HepG2 (cell line): ENCODE measurements around the gene UNKL. TPM values are rescaled to one million over a fixed set of nuclear protein-coding genes. Genes with fewer than 3 reads are reported as not detected.
A peak's percentile ranks its signal among the peaks of the same experiment; 100 is the strongest.

ENCODE experiments used
- CAMTA2 ChIP-seq: sonication (generic); formaldehyde crosslinking; IDR thresholded peaks from 2 replicates; pipeline ENCODE4 v1.4.0; 2020; ENCODE audit warnings: mild to moderate bottlenecking, missing genetic modification reagents, borderline replicate concordance
- CC2D1A ChIP-seq: sonication (generic); formaldehyde crosslinking; IDR thresholded peaks from 2 replicates; pipeline ENCODE4 v1.8.1; 2023; ENCODE audit warnings: mild to moderate bottlenecking, missing genetic modification reagents
- ERF ChIP-seq: IDR thresholded peaks from 2 replicates; pipeline ENCODE4 v1.6.1; 2018; ENCODE audit warnings: missing biosample characterization, missing genetic modification reagents
- ETS1 ChIP-seq: sonication (generic); formaldehyde crosslinking; IDR thresholded peaks from 2 replicates; pipeline ENCODE4 v1.4.0; 2020; ENCODE audit warnings: missing genetic modification reagents
- GRHL1 ChIP-seq: sonication (generic); formaldehyde crosslinking; conservative IDR thresholded peaks from 2 replicates; pipeline ENCODE4 v1.8.0; 2022; ENCODE audit warnings: missing genetic modification reagents
- IKZF4 ChIP-seq: sonication (generic); formaldehyde crosslinking; IDR thresholded peaks from 2 replicates; pipeline ENCODE4 v1.5.1; 2020; ENCODE audit warnings: borderline replicate concordance, mild to moderate bottlenecking, low read depth, missing genetic modification reagents; ENCODE audit errors: not compliant biosample characterization
- KLF6 ChIP-seq: IDR thresholded peaks from 2 replicates; pipeline ENCODE4 v1.8.0; 2016; ENCODE audit warnings: missing biosample characterization, missing genetic modification reagents
- NCOA1 ChIP-seq: sonication (generic); formaldehyde crosslinking; IDR thresholded peaks from 2 replicates; pipeline ENCODE4 v1.9.0; 2021; ENCODE audit warnings: missing genetic modification reagents
- PAF1 ChIP-seq: IDR thresholded peaks from 2 replicates; pipeline ENCODE4 v1.6.1; 2016; ENCODE audit warnings: missing genetic modification reagents, missing compliant biosample characterization
- PRDM15 ChIP-seq: sonication (generic); formaldehyde crosslinking; IDR thresholded peaks from 2 replicates; pipeline ENCODE4 v1.4.0; 2020; ENCODE audit warnings: missing genetic modification reagents
- RFXAP ChIP-seq: sonication (generic); formaldehyde crosslinking; IDR thresholded peaks from 2 replicates; pipeline ENCODE4 v1.4.0; 2020; ENCODE audit warnings: missing genetic modification reagents, borderline replicate concordance
- SMAD9 ChIP-seq: sonication (generic); formaldehyde crosslinking; IDR thresholded peaks from 2 replicates; pipeline ENCODE4 v1.5.1; 2020; ENCODE audit warnings: mild to moderate bottlenecking, missing genetic modification reagents
- SMARCC2 ChIP-seq: fragments of 450-650 bp; IDR thresholded peaks from 2 replicates; pipeline ENCODE4 v1.6.1; 2017; ENCODE audit warnings: antibody characterized with exemption, mild to moderate bottlenecking
- SP5 ChIP-seq: IDR thresholded peaks from 2 replicates; pipeline ENCODE4 v1.6.1; 2016; ENCODE audit warnings: low read depth, borderline replicate concordance
- TARDBP ChIP-seq: sonication (generic); formaldehyde crosslinking; IDR thresholded peaks from 2 replicates; pipeline ENCODE4 v1.8.0; 2022; ENCODE audit warnings: mild to moderate bottlenecking, missing genetic modification reagents
- ZBTB34 ChIP-seq: sonication (generic); formaldehyde crosslinking; IDR thresholded peaks from 2 replicates; pipeline ENCODE4 v1.8.0; 2022; ENCODE audit warnings: mild to moderate bottlenecking, missing genetic modification reagents
- ZIK1 ChIP-seq: sonication (generic); formaldehyde crosslinking; IDR thresholded peaks from 2 replicates; pipeline ENCODE4 v1.5.0; 2020; ENCODE audit warnings: mild to moderate bottlenecking, low read depth, missing genetic modification reagents, borderline replicate concordance
- ZNF335 ChIP-seq: sonication (generic); formaldehyde crosslinking; IDR thresholded peaks from 2 replicates; pipeline ENCODE4 v1.4.0; 2020; ENCODE audit warnings: missing genetic modification reagents
- ZNF891 ChIP-seq: sonication (generic); formaldehyde crosslinking; IDR thresholded peaks from 2 replicates; pipeline ENCODE4 v1.5.0; 2020; ENCODE audit warnings: mild to moderate bottlenecking, missing genetic modification reagents
- polyA plus RNA-seq, 8 experiments: library from polyadenylated mRNA; depleted of rRNA in 3 of 8; stranded (reverse) in 7 of 8; unstranded in 1 of 8; fragments of >200 nt; fragmentation: Illumina TruSeq in 4 of 8; extraction: Trizol in 4 of 8; gene quantifications; 2 replicates each; pipeline versions ENCODE4 v1.2.1 to v1.2.3, GENCODE V29; 2011 to 2016; ENCODE audit warnings: low read depth in 4 of 8, missing spikeins in 1 of 8, mixed read lengths in 1 of 8; ENCODE audit not compliant: insufficient read depth in 1 of 8
- total RNA-seq, 5 experiments: library from RNA; depleted of rRNA; stranded (reverse); fragments of >200 nt; fragmentation: Illumina TruSeq; extraction: Trizol; gene quantifications; 2 replicates each; pipeline ENCODE4 v1.2.3, GENCODE V29; 2016; ENCODE audit warnings: low read depth in 1 of 5

UNKL gene
- total and polyA plus RNA-seq, 2 of the 13 experiments (the other 11 are each of a cell fraction or from before 2014, with no cell fraction given): 10.4 to 17.6 TPM

- TF ChIP-seq GRHL1 (CRISPR knock-in tag): no peak
- TF ChIP-seq KLF6 (CRISPR knock-in tag): no peak
- no peak for TF ChIP-seq ETS1 (CRISPR knock-in tag)
- 0 out of 2 replicates have a peak, but pooled peaks have one; percentile 33 for TF ChIP-seq PRDM15 (CRISPR knock-in tag)
- TF ChIP-seq ERF (CRISPR knock-in tag): no peak
- TF ChIP-seq ZNF891: peak; percentile 31; the same call in 1 of the 2 replicates
- TF ChIP-seq SMARCC2: no peak
- TF ChIP-seq RFXAP (CRISPR knock-in tag): no peak
- no peak for TF ChIP-seq SP5 (CRISPR knock-in tag)
- 0 out of 2 replicates have a peak, but pooled peaks have one; percentile 34 for TF ChIP-seq TARDBP
- TF ChIP-seq CC2D1A (CRISPR knock-in tag): no peak
- TF ChIP-seq CAMTA2 (CRISPR knock-in tag): 0 out of 2 replicates have a peak, but pooled peaks have one; percentile 58
- TF ChIP-seq ZBTB34: 0 out of 2 replicates have a peak, but pooled peaks have one; percentile 58
- TF ChIP-seq ZNF335 (CRISPR knock-in tag): no peak
- TF ChIP-seq IKZF4: peak; percentile 21
- no peak for TF ChIP-seq NCOA1
- no peak for TF ChIP-seq SMAD9 (CRISPR knock-in tag)
- no peak for TF ChIP-seq ZIK1
- TF ChIP-seq PAF1 (CRISPR knock-in tag): no peak
Observed at GRCh38 chr16:1379304-1380076, 35.0 kb downstream of the UNKL start (continued).
